ENCODE measurements around the gene DNMBP. TPM values are rescaled to one million over a fixed set of nuclear protein-coding genes. Genes with fewer than 3 reads are reported as not detected.

Gene DNMBP, protein sequence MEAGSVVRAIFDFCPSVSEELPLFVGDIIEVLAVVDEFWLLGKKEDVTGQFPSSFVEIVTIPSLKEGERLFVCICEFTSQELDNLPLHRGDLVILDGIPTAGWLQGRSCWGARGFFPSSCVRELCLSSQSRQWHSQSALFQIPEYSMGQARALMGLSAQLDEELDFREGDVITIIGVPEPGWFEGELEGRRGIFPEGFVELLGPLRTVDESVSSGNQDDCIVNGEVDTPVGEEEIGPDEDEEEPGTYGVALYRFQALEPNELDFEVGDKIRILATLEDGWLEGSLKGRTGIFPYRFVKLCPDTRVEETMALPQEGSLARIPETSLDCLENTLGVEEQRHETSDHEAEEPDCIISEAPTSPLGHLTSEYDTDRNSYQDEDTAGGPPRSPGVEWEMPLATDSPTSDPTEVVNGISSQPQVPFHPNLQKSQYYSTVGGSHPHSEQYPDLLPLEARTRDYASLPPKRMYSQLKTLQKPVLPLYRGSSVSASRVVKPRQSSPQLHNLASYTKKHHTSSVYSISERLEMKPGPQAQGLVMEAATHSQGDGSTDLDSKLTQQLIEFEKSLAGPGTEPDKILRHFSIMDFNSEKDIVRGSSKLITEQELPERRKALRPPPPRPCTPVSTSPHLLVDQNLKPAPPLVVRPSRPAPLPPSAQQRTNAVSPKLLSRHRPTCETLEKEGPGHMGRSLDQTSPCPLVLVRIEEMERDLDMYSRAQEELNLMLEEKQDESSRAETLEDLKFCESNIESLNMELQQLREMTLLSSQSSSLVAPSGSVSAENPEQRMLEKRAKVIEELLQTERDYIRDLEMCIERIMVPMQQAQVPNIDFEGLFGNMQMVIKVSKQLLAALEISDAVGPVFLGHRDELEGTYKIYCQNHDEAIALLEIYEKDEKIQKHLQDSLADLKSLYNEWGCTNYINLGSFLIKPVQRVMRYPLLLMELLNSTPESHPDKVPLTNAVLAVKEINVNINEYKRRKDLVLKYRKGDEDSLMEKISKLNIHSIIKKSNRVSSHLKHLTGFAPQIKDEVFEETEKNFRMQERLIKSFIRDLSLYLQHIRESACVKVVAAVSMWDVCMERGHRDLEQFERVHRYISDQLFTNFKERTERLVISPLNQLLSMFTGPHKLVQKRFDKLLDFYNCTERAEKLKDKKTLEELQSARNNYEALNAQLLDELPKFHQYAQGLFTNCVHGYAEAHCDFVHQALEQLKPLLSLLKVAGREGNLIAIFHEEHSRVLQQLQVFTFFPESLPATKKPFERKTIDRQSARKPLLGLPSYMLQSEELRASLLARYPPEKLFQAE (N-terminal part only)
- 21.8 to 28.1 TPM (median 27.3 TPM) in 5 replicates for total RNA-seq (2022; extraction: Qiagen RNA extraction)

DNA sequence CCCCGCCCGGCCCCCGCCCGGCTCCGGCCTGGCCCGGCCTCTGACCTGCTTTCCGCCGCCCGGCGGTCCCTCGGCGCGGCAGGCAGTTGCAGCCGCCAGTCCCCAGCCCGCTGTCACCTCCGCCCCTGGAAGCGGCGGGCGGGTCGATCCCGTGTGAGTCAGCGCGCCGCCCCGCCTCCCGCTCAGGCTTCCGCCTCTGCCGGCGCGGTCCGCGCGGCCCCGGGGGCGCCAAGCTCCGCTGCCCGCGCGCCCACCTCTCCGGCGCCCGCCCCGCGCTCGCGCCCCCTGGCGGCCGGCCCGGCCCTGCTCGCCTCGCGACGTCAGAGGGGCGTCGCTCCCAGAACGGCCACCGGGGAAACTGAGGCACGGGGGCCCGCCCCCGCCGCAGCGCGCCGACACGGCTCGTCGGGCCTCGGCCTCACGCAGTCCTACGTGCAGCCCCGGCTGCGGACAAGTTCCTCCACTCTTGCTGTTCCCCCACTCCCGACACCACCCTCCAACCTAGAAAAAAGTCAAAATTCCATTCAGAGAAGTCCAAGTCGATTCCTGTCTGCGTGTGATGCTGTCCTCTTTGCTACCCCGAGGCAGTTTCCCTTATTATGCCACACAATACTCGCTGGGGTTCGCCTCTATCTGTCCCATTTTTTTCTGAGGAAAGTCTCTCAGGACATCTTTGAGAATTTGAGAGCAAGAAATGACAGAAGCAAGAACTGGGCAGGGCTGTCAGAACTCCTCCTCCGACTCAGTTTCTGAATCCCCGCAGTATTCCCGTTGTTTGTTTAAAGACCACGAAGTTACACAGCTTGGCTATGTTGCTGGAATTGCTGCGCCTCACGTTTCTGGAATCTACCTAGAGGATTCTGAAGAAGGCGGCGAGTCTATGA, at the start of gene DNMBP:
Gene DNMBP (minus strand): TSS at position 155 of the 884 bp plus-strand sequence. CDS start 37,823 bp downstream, outside the sequence.

Other genes starting within 250 kb of the DNMBP start
- gene ABCC2, start 227.3 kb downstream of the DNMBP start, total RNA-seq (2022; extraction: Qiagen RNA extraction), result 119 to 142 TPM (median 123 TPM) in 5 replicates
- 0.15 to 0.45 TPM (median 0.35 TPM) in 5 replicates for gene CPN1, start 71.9 kb upstream of the DNMBP start, total RNA-seq (2022; extraction: Qiagen RNA extraction)
- 41.1 to 59.5 TPM (median 50.9 TPM) in 5 replicates for gene ERLIN1, start 176.1 kb upstream of the DNMBP start, total RNA-seq (2022; extraction: Qiagen RNA extraction)
- gene CHUK, start 219.6 kb upstream of the DNMBP start, total RNA-seq (2022; extraction: Qiagen RNA extraction), result 17.9 to 21.8 TPM (median 20.9 TPM) in 5 replicates